ENCODE data around the gene CAST. TPM values are rescaled to one million over a fixed set of nuclear protein-coding genes. Genes with fewer than 3 reads are reported as not detected.

The CAST gene
- total and polyA plus RNA-seq, 2 donors (not counting 3 experiments of a cell fraction or from before 2014, with no cell fraction given) = 33.7 to 194 TPM

DNA sequence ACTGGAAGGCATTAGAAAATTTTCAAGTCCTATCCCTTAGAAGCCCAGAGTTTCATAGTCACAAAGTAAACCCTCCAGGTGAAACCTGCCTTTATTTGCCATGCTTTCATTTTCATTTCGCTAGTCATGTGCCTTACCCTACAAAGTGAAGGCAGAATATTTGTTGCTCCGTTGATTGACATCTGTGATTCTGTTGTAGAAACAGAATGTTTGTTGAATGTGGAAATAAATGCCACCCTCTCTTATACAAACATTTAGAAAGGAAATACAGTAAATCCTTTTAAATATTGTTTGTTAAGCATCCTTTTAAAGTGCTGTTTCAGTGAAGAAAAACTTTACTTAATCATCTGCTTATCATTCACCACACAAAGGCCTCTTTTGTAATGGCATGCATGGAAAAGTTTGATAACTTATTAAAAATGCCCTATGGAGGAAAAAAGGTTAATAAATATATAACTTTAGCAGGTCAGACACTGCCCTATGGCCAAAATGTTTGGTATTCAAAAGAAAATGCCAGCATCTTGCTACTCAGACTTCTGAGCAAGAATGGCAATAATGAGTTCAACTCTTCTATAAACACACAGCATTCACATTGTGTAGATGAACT, 34.3 kb upstream of the CAST start:
- FAIRE-seq = no peak
- H3K9ac ChIP-seq (replicated peaks; ENCODE audit: extremely low read depth, insufficient read depth, low read length) = no peak overlapping the region
- POLR2A ChIA-PET = no interaction called here

GRCh38 chr5:96628406-96628805, 33.8 kb upstream of the CAST start:
- POLR2A ChIA-PET = no interaction called here
- dilution Hi-C loops (cut with MboI; ENCODE audit: extremely low pct_ligation_motif_present, low sequenced_read_pairs) (no loop called here), intact Hi-C loops (cut with micrococcal nuclease) (no loop called here)
- H3K27me3 ChIP-seq (ENCODE audit: control insufficient read depth in 2 of 2, insufficient read depth in 2 of 2, low read length in 2 of 2) = no peaks in the 10 kb centered on the region
- no peaks in the 10 kb centered on the region for H3K9me1 ChIP-seq (replicated peaks; ENCODE audit: control insufficient read depth, extremely low read depth, insufficient read depth, low read length)
- H3K9me3 ChIP-seq (replicated peaks; ENCODE audit: control insufficient read depth, insufficient read depth, low read length) = no peaks in the 10 kb centered on the region
- DNase-seq (ENCODE audit: low read depth, low spot score) (no peak), FAIRE-seq (no peak)
- H3K79me2 ChIP-seq (ENCODE audit: control insufficient read depth, insufficient read depth, low read length) = no peaks in the 10 kb centered on the region
- no peak overlapping the region for H3K27ac ChIP-seq (ENCODE audit: insufficient read depth, low read depth, low read length)
- H3K9ac ChIP-seq (replicated peaks; ENCODE audit: extremely low read depth, insufficient read depth, low read length) = no peak overlapping the region
- BruUV-seq (replicated peaks) = no TSS peak
- TF ChIP-seq FOS (IDR thresholded peaks at IDR 0.05; ENCODE audit: borderline replicate concordance, insufficient read depth, low read length) (no peak), CTCF (IDR thresholded peaks at IDR 0.05; ENCODE audit: extremely low read depth in 1 of 2, insufficient read depth in 1 of 2, low read depth in 1 of 2, low read length in 2 of 2) (no peak), MAX (IDR thresholded peaks at IDR 0.05; ENCODE audit: insufficient read depth, insufficient read length) (no peak), POLR2A (IDR thresholded peaks at IDR 0.05; ENCODE audit: low read depth, low read length) (no peak), JUN (IDR thresholded peaks at IDR 0.05; ENCODE audit: borderline replicate concordance, insufficient read depth, insufficient read length, low read depth) (no peak), GATA2 (IDR thresholded peaks at IDR 0.05; ENCODE audit: insufficient read depth, insufficient read length, low read depth, low read length) (no peak), POLR2AphosphoS5 (IDR thresholded peaks at IDR 0.05; ENCODE audit: insufficient read depth, low read depth, low read length) (no peak), MYC (IDR thresholded peaks at IDR 0.05; ENCODE audit: low read depth, low read length) (no peak), EZH2 (IDR thresholded peaks at IDR 0.05; ENCODE audit: borderline replicate concordance, low read depth, low read length, severe bottlenecking) (no peak)
- CTCF ChIA-PET = interaction anchor here (0.7 kb wide), 1 partner anchor 34 kb away, joined by 3 read pairs; no protein-coding TSS in a partner anchor
- no peak overlapping the region for H3K4me2 ChIP-seq (ENCODE audit: insufficient read depth, low read length)
- H3K36me3 ChIP-seq (ENCODE audit: control insufficient read depth in 2 of 2, extremely low read depth in 1 of 2, insufficient read depth in 2 of 2, low read length in 2 of 2) = no peaks in the 10 kb centered on the region
- no peak overlapping the region for H2AFZ ChIP-seq (ENCODE audit: low read depth, low read length)
- no peak overlapping the region for H3K4me3 ChIP-seq (replicated peaks in 1 of 3; ENCODE audit: insufficient read depth in 1 of 3, low read depth in 1 of 3, low read length in 3 of 3)
- peaks cover 12% of the 10 kb centered on the region for H3K4me1 ChIP-seq (ENCODE audit: control insufficient read depth, extremely low read depth, insufficient read depth, low read length)
- no peaks in the 10 kb centered on the region for H4K20me1 ChIP-seq (replicated peaks; ENCODE audit: control insufficient read depth, extremely low read depth, insufficient read depth, low read length)

More for the DNA sequence above, 34.3 kb upstream of the CAST start:
- CTCF ChIA-PET = no interaction called here
- Histone ChIP-seq H2AFZ (ENCODE audit: low read depth, low read length) (no peak overlapping the region), H3K79me2 (ENCODE audit: control insufficient read depth, insufficient read depth, low read length) (no peaks in the 10 kb centered on the region), H3K4me2 (ENCODE audit: insufficient read depth, low read length) (no peak overlapping the region), H3K4me1 (ENCODE audit: control insufficient read depth, extremely low read depth, insufficient read depth, low read length) (peaks cover 12% of the 10 kb centered on the region), H3K9me1 (replicated peaks; ENCODE audit: control insufficient read depth, extremely low read depth, insufficient read depth, low read length) (no peaks in the 10 kb centered on the region), H3K27ac (ENCODE audit: insufficient read depth, low read depth, low read length) (no peak overlapping the region), H3K36me3 (ENCODE audit: control insufficient read depth in 2 of 2, extremely low read depth in 1 of 2, insufficient read depth in 2 of 2, low read length in 2 of 2) (no peaks in the 10 kb centered on the region), H3K4me3 (replicated peaks in 1 of 3; ENCODE audit: insufficient read depth in 1 of 3, low read depth in 1 of 3, low read length in 3 of 3) (no peak overlapping the region), H3K9me3 (replicated peaks; ENCODE audit: control insufficient read depth, insufficient read depth, low read length) (no peaks in the 10 kb centered on the region), H4K20me1 (replicated peaks; ENCODE audit: control insufficient read depth, extremely low read depth, insufficient read depth, low read length) (no peaks in the 10 kb centered on the region), H3K27me3 (ENCODE audit: control insufficient read depth in 2 of 2, insufficient read depth in 2 of 2, low read length in 2 of 2) (no peaks in the 10 kb centered on the region)
- intact Hi-C loops (cut with micrococcal nuclease) = no loop called here
- DNase-seq (ENCODE audit: low read depth, low spot score) = no peak
- BruUV-seq (replicated peaks) = no TSS peak
- no peak for TF ChIP-seq FOS (IDR thresholded peaks at IDR 0.05; ENCODE audit: borderline replicate concordance, insufficient read depth, low read length)
- no peak for TF ChIP-seq CTCF (IDR thresholded peaks at IDR 0.05; ENCODE audit: extremely low read depth in 1 of 2, insufficient read depth in 1 of 2, low read depth in 1 of 2, low read length in 2 of 2)
- dilution Hi-C loops (cut with MboI; ENCODE audit: extremely low pct_ligation_motif_present, low sequenced_read_pairs) = no loop called here

Measured in endothelial cell of umbilical vein (primary cell).